ENCODE measurements around the gene CACNA1C. TPM values are rescaled to one million over a fixed set of nuclear protein-coding genes. Genes with fewer than 3 reads are reported as not detected.

The CACNA1C gene
- total and polyA plus RNA-seq, 2 donors (not counting 1 experiment from before 2014, with no cell fraction given) = 7.6 to 11.4 TPM

GRCh38 chr12:2652401-2653081, 599.8 kb downstream of the CACNA1C start:
- H3K4me1 ChIP-seq (ENCODE audit: control insufficient read depth, extremely low read depth, insufficient read depth, low read length) = no peaks in the 10 kb centered on the region
- TF ChIP-seq CTCF (conservative IDR thresholded peaks at IDR 0.05 in 1 of 2, IDR thresholded peaks at IDR 0.05 in 1 of 2; ENCODE audit: low read depth in 1 of 2, low read length in 2 of 2) (no peak), EZH2 (IDR thresholded peaks at IDR 0.05; ENCODE audit: low read length, missing control alignments) (no peak)
- no peaks in the 10 kb centered on the region for H3K27me3 ChIP-seq (ENCODE audit: control insufficient read depth, insufficient read depth, low read length)
- H3K4me3 ChIP-seq (replicated peaks in 1 of 4; ENCODE audit: control extremely low read depth in 1 of 4, insufficient read depth in 1 of 4, low read depth in 3 of 4, low read length in 4 of 4) = no peak overlapping the region
- peaks cover 2% of the 10 kb centered on the region for H4K20me1 ChIP-seq (ENCODE audit: control insufficient read depth, extremely low read depth, insufficient read depth, low read length)
- no peak overlapping the region for H3K9ac ChIP-seq (ENCODE audit: insufficient read depth, low read length)
- peaks cover 3% of the 10 kb centered on the region for H3K36me3 ChIP-seq (ENCODE audit: control insufficient read depth, insufficient read depth, low read length)
- DNase-seq (ENCODE audit: low read depth in 2 of 2) = no peak
- H3K79me2 ChIP-seq (ENCODE audit: control insufficient read depth, insufficient read depth, low read length) = no peaks in the 10 kb centered on the region
- H3K4me2 ChIP-seq (ENCODE audit: extremely low read depth, insufficient read depth, low read length) = no peak overlapping the region
- no peaks in the 10 kb centered on the region for H3K9me3 ChIP-seq (ENCODE audit: control insufficient read depth, insufficient read depth, low read depth, low read length)
- H3K27ac ChIP-seq (ENCODE audit: insufficient read depth, low read length) = no peak overlapping the region
- H2AFZ ChIP-seq (ENCODE audit: low read length) = no peak overlapping the region

GRCh38 chr12:2653461-2653965, 600.7 kb downstream of the CACNA1C start:
- no peak for DNase-seq (ENCODE audit: low read depth in 2 of 2)
- Histone ChIP-seq H3K4me3 (replicated peaks in 1 of 4; ENCODE audit: control extremely low read depth in 1 of 4, insufficient read depth in 1 of 4, low read depth in 3 of 4, low read length in 4 of 4) (no peak overlapping the region), H2AFZ (ENCODE audit: low read length) (no peak overlapping the region), H3K27ac (ENCODE audit: insufficient read depth, low read length) (no peak overlapping the region), H3K9me3 (ENCODE audit: control insufficient read depth, insufficient read depth, low read depth, low read length) (no peaks in the 10 kb centered on the region), H4K20me1 (ENCODE audit: control insufficient read depth, extremely low read depth, insufficient read depth, low read length) (peaks cover 2% of the 10 kb centered on the region), H3K4me2 (ENCODE audit: extremely low read depth, insufficient read depth, low read length) (no peak overlapping the region), H3K4me1 (ENCODE audit: control insufficient read depth, extremely low read depth, insufficient read depth, low read length) (no peaks in the 10 kb centered on the region), H3K9ac (ENCODE audit: insufficient read depth, low read length) (no peak overlapping the region), H3K36me3 (ENCODE audit: control insufficient read depth, insufficient read depth, low read length) (peaks cover 3% of the 10 kb centered on the region), H3K27me3 (ENCODE audit: control insufficient read depth, insufficient read depth, low read length) (no peaks in the 10 kb centered on the region), H3K79me2 (ENCODE audit: control insufficient read depth, insufficient read depth, low read length) (no peaks in the 10 kb centered on the region)
- no peak for TF ChIP-seq EZH2 (IDR thresholded peaks at IDR 0.05; ENCODE audit: low read length, missing control alignments)
- TF ChIP-seq CTCF (conservative IDR thresholded peaks at IDR 0.05 in 1 of 2, IDR thresholded peaks at IDR 0.05 in 1 of 2; ENCODE audit: low read depth in 1 of 2, low read length in 2 of 2) = no peak

GRCh38 chr12:2654311-2654710, 601.5 kb downstream of the CACNA1C start:
- Histone ChIP-seq H3K4me3 (replicated peaks in 1 of 4; ENCODE audit: control extremely low read depth in 1 of 4, insufficient read depth in 1 of 4, low read depth in 3 of 4, low read length in 4 of 4) (no peak overlapping the region), H3K36me3 (ENCODE audit: control insufficient read depth, insufficient read depth, low read length) (peaks cover 3% of the 10 kb centered on the region), H2AFZ (ENCODE audit: low read length) (no peak overlapping the region), H3K4me2 (ENCODE audit: extremely low read depth, insufficient read depth, low read length) (no peak overlapping the region), H3K27ac (ENCODE audit: insufficient read depth, low read length) (no peak overlapping the region), H3K79me2 (ENCODE audit: control insufficient read depth, insufficient read depth, low read length) (no peaks in the 10 kb centered on the region), H3K9ac (ENCODE audit: insufficient read depth, low read length) (no peak overlapping the region), H3K9me3 (ENCODE audit: control insufficient read depth, insufficient read depth, low read depth, low read length) (no peaks in the 10 kb centered on the region), H3K27me3 (ENCODE audit: control insufficient read depth, insufficient read depth, low read length) (no peaks in the 10 kb centered on the region), H4K20me1 (ENCODE audit: control insufficient read depth, extremely low read depth, insufficient read depth, low read length) (peaks cover 2% of the 10 kb centered on the region), H3K4me1 (ENCODE audit: control insufficient read depth, extremely low read depth, insufficient read depth, low read length) (no peaks in the 10 kb centered on the region)
- TF ChIP-seq EZH2 (IDR thresholded peaks at IDR 0.05; ENCODE audit: low read length, missing control alignments) (no peak), CTCF (conservative IDR thresholded peaks at IDR 0.05 in 1 of 2, IDR thresholded peaks at IDR 0.05 in 1 of 2; ENCODE audit: low read depth in 1 of 2, low read length in 2 of 2) (no peak)
- DNase-seq (ENCODE audit: low read depth in 2 of 2) = no peak
